Type B pancreatic cell (in vitro differentiated cells): ENCODE measurements around the gene ARIH1. TPM values are rescaled to one million over a fixed set of nuclear protein-coding genes. Genes with fewer than 3 reads are reported as not detected.
A peak's percentile ranks its signal among the peaks of the same experiment; 100 is the strongest.

Source experiments
- DNase-seq: peaks from one replicate; pipeline ENCODE4 v3.0.0; 2021; ENCODE audit warnings: mixed read lengths; ENCODE audit not compliant: unreplicated experiment; ENCODE audit errors: extremely low spot score
- H3K27ac Mint-ChIP-seq: 2 replicates; pipeline ENCODE4 v1.8.0; 2021; ENCODE audit warnings: mild to moderate bottlenecking, mixed read lengths
- H3K27me3 Mint-ChIP-seq: 2 replicates; pipeline ENCODE4 v1.8.0; 2021; ENCODE audit warnings: mixed read lengths
- H3K36me3 Mint-ChIP-seq: 2 replicates; pipeline ENCODE4 v1.8.0; 2021; ENCODE audit warnings: mixed read lengths
- H3K4me1 Mint-ChIP-seq: one replicate; pipeline ENCODE4 v1.8.0; 2021; ENCODE audit warnings: mixed read lengths; ENCODE audit not compliant: unreplicated experiment
- H3K4me3 Mint-ChIP-seq: 2 replicates; pipeline ENCODE4 v1.8.0; 2021; ENCODE audit warnings: mild to moderate bottlenecking, mixed read lengths
- H3K9me3 Mint-ChIP-seq: 2 replicates; pipeline ENCODE4 v1.8.0; 2021; ENCODE audit warnings: mixed read lengths
- total RNA-seq: library from RNA; stranded (reverse); gene quantifications from 2 replicates; pipeline ENCODE4 v1.2.1, GENCODE V29; 2021; ENCODE audit warnings: low replicate concordance
- TF ChIP-seq, protein P1 (sequence below): fragments of 200-600 bp; sonication (generic); conservative IDR thresholded peaks from 2 replicates; pipeline ENCODE4 v1.5.0; 2021; ENCODE audit warnings: antibody characterized with exemption, mild to moderate bottlenecking

Gene ARIH1
- total RNA-seq, 1 donor from 2014 or later = 172 TPM

DNA sequence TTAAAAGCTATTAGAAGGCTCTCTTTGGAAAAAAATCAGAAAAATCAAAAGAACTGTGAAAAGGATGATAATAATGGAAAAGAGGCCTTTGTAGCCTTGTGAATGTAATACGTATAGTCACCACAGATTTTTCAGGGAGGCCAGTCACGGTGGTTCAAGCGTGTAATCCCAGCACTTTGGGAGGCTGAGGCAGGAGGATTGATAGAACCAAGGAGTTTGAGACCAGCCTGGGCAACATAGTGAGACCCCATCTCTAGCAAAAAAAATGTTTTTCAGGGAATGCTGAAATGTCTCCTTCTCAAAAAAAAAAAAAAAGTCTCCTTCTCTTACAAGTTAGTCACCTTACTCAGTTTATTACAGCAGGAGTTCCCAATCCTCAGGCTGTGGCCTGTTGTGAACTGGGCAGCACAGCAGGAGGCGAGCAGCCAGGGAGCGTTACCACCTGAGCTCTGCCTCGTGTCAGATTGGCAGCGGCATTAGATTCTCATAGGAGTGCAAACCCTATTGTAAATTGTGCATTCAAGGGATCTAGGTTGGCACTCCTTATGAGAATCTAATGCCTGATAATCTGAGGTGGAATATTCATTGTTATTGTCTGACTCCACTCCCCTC, 15.9 kb downstream of the ARIH1 start:
- H3K27ac Mint-ChIP-seq = peak overlapping the region; percentile 32
- H3K36me3 Mint-ChIP-seq = peaks cover 15% of the 10 kb centered on the region
- peaks cover 41% of the 10 kb centered on the region for H3K4me1 Mint-ChIP-seq
- H3K4me3 Mint-ChIP-seq = no peak overlapping the region
- TF ChIP-seq, protein P1, sequence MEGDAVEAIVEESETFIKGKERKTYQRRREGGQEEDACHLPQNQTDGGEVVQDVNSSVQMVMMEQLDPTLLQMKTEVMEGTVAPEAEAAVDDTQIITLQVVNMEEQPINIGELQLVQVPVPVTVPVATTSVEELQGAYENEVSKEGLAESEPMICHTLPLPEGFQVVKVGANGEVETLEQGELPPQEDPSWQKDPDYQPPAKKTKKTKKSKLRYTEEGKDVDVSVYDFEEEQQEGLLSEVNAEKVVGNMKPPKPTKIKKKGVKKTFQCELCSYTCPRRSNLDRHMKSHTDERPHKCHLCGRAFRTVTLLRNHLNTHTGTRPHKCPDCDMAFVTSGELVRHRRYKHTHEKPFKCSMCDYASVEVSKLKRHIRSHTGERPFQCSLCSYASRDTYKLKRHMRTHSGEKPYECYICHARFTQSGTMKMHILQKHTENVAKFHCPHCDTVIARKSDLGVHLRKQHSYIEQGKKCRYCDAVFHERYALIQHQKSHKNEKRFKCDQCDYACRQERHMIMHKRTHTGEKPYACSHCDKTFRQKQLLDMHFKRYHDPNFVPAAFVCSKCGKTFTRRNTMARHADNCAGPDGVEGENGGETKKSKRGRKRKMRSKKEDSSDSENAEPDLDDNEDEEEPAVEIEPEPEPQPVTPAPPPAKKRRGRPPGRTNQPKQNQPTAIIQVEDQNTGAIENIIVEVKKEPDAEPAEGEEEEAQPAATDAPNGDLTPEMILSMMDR = no peak
- H3K9me3 Mint-ChIP-seq = no peaks in the 10 kb centered on the region
- H3K27me3 Mint-ChIP-seq = no peaks in the 10 kb centered on the region
- DNase-seq = no peak

- Mint-ChIP-seq H3K9me3 (no peaks in the 10 kb centered on the region), H3K4me3 (no peak overlapping the region), H3K4me1 (peaks cover 42% of the 10 kb centered on the region), H3K36me3 (peaks cover 10% of the 10 kb centered on the region), H3K27ac (no peak overlapping the region), H3K27me3 (no peaks in the 10 kb centered on the region)
- TF ChIP-seq, protein P1 = no peak
- DNase-seq = no peak
These were observed 17.6 kb downstream of the ARIH1 start for GRCh38 chr15:72491768-72492167.

DNA sequence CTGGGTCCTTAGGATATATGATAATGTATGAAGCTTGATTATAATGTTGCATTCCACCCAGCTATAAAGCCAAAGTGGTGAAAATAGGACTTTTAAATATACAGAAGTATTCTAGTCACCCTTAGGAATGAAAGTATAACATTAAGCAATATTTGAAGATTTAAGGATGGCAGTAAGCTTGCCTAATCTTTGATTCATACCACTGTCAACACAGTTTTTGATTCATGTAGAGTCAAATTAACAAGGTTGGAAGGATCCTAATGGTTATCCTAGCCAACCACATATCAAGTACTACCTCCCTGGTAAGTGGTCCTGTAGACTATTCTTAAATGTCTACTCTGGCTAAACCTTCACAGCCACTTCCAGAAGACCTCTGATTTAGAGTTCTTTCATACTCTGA, 18.6 kb downstream of the ARIH1 start:
- TF ChIP-seq, protein P1 = no peak
- Mint-ChIP-seq H3K4me3 (no peak overlapping the region), H3K36me3 (peaks cover 10% of the 10 kb centered on the region), H3K27me3 (no peaks in the 10 kb centered on the region), H3K27ac (no peak overlapping the region), H3K4me1 (peaks cover 35% of the 10 kb centered on the region), H3K9me3 (no peaks in the 10 kb centered on the region)
- DNase-seq = no peak

DNA sequence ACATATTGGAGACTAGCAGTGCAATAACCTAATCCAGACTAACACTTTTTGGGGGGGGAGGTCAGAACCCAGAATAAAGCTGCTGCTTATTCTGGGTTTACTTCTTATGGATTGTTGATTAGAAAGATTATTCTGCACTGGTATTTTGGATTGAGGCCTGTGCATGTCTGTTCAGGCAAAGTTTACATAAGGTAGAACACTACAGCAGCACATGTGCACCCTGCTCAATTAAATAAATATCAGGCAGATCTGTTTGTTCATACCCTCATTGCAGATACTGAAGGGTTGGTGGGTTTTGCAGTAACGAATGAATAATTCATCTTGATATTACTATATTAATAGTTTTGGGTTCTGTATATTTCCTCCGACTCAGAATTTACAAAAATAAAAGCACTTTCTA, 19.1 kb downstream of the ARIH1 start:
- Mint-ChIP-seq H3K4me3 (no peak overlapping the region), H3K36me3 (peaks cover 10% of the 10 kb centered on the region), H3K27me3 (no peaks in the 10 kb centered on the region), H3K9me3 (no peaks in the 10 kb centered on the region), H3K27ac (no peak overlapping the region), H3K4me1 (peaks cover 33% of the 10 kb centered on the region)
- no peak for DNase-seq
- TF ChIP-seq, protein P1 = no peak

GRCh38 chr15:72495007-72495406, 20.9 kb downstream of the ARIH1 start:
- Mint-ChIP-seq H3K27me3 (no peaks in the 10 kb centered on the region), H3K36me3 (peaks cover 13% of the 10 kb centered on the region), H3K4me3 (no peak overlapping the region), H3K27ac (no peak overlapping the region), H3K4me1 (peaks cover 25% of the 10 kb centered on the region), H3K9me3 (no peaks in the 10 kb centered on the region)
- DNase-seq = no peak
- TF ChIP-seq, protein P1 = no peak
